Panc1 (cell line): ENCODE results near the gene TMC5. TPM values are rescaled to one million over a fixed set of nuclear protein-coding genes. Genes with fewer than 3 reads are reported as not detected.
"Not testable (repeated sequence)": the region's sequence is repeated elsewhere in the genome, so short reads cannot be mapped to it uniquely, and the experiment has no call there.

ENCODE experiments used
- ATAC-seq: fragments of 200-7000 bp; cut with Tn5 transposase; 2 replicates; pipeline ENCODE4 v1.9.1; 2020; ENCODE audit warnings: mild to moderate bottlenecking, moderate library complexity
- BruUV-seq: library from RNA; stranded (reverse); fragments of 400-500 nt; replicated peaks from 2 replicates; lab custom pipeline; 2021; lab: Mats Ljungman, UMichigan
- CTCF ChIA-PET: fragments of 300-600 bp; sonication (Branson Sonifier 250); formaldehyde crosslinking; loops from one replicate; lab custom pipeline; 2022; ENCODE audit warnings: antibody characterized with exemption; lab: Charles Lee
- POLR2A ChIA-PET: fragments of 300-600 bp; sonication (Branson Sonifier 250); formaldehyde crosslinking; loops from one replicate; lab custom pipeline; 2022; ENCODE audit warnings: antibody characterized with exemption; lab: Charles Lee
- DNase-seq: peaks from one replicate; pipeline ENCODE4 v3.0.0-alpha.2; 2010; ENCODE audit warnings: low read depth, low spot score
- H3K27ac ChIP-seq: 2 replicates; pipeline ENCODE4 v1.5.1; 2011; ENCODE audit warnings: mild to moderate bottlenecking, low read length, inconsistent platforms
- H3K27me3 ChIP-seq: fragments of 200-500 bp; sonication (Bioruptor generic); 2 replicates; pipeline ENCODE4 v1.6.0; 2014; ENCODE audit warnings: low read length, inconsistent platforms; ENCODE audit not compliant: control insufficient read depth, insufficient read depth
- H3K36me3 ChIP-seq: fragments of 200-500 bp; sonication (Bioruptor generic); 2 replicates; pipeline ENCODE4 v1.5.1; 2014; ENCODE audit warnings: inconsistent platforms, mild to moderate bottlenecking, low read length, moderate library complexity; ENCODE audit not compliant: control insufficient read depth, insufficient read depth
- H3K4me1 ChIP-seq: 2 replicates; pipeline ENCODE4 v1.5.1; 2011; ENCODE audit warnings: inconsistent platforms, mild to moderate bottlenecking, low read length, moderate library complexity; ENCODE audit not compliant: control insufficient read depth, insufficient read depth
- H3K4me3 ChIP-seq, 2 experiments: 2 replicates each; pipeline ENCODE4 v1.5.1; 2011 to 2012; ENCODE audit warnings: low read depth in 2 of 2, low read length in 2 of 2, mild to moderate bottlenecking in 2 of 2, inconsistent platforms in 1 of 2, moderate library complexity in 1 of 2
- H3K9me3 ChIP-seq: fragments of 200-500 bp; sonication (Bioruptor generic); 2 replicates; pipeline ENCODE4 v1.5.1; 2014; ENCODE audit warnings: low read depth, mild to moderate bottlenecking, inconsistent platforms, low read length, moderate library complexity; ENCODE audit not compliant: control insufficient read depth, insufficient read depth
- POLR2AphosphoS5 ChIP-seq: IDR thresholded peaks from 2 replicates; pipeline ENCODE4 v1.6.1; 2012; ENCODE audit warnings: mild to moderate bottlenecking, low read depth, low read length, moderate library complexity
- SIN3A ChIP-seq: IDR thresholded peaks from 2 replicates; pipeline ENCODE4 v1.6.1; 2012; ENCODE audit warnings: low read depth, mild to moderate bottlenecking, low read length, moderate library complexity, borderline replicate concordance; ENCODE audit not compliant: insufficient read depth
- TCF7L2 ChIP-seq: IDR thresholded peaks from 2 replicates; pipeline ENCODE4 v1.6.1; 2011; ENCODE audit warnings: mild to moderate bottlenecking, low read depth, low read length, inconsistent platforms
- in situ Hi-C: cut with HindIII; loops from 2 replicates; pipeline ENCODE4 v1.10.0; 2016; ENCODE audit warnings: low sequenced_read_pairs, low pct_unique_long_range_greater_than_20kb
- intact Hi-C: fragments of 100-400 bp; cut with micrococcal nuclease; formaldehyde crosslinking; loops from one replicate; pipeline ENCODE4 v1.10.0; 2022; ENCODE audit not compliant: unreplicated experiment
- total RNA-seq: library from RNA; stranded (reverse); gene quantifications from one replicate; pipeline ENCODE4 v1.2.1, GENCODE V29; 2021; ENCODE audit not compliant: unreplicated experiment
- TF ChIP-seq, protein P1 (sequence below), 2 experiments: IDR thresholded peaks; 2 replicates each; pipeline ENCODE4 v1.6.1; 2011 to 2012; ENCODE audit warnings: low read depth in 2 of 2, control low read depth in 1 of 2, low read length in 1 of 2, mild to moderate bottlenecking in 1 of 2, moderate library complexity in 1 of 2; ENCODE audit not compliant: insufficient read depth in 1 of 2
- TF ChIP-seq, protein P2 (sequence below): fragments of 450-650 bp; IDR thresholded peaks from 2 replicates; pipeline ENCODE4 v1.5.1; 2017; ENCODE audit warnings: mild to moderate bottlenecking

The TMC5 gene
- total RNA-seq, 1 experiment from 2014 or later: 1.4 TPM

DNA sequence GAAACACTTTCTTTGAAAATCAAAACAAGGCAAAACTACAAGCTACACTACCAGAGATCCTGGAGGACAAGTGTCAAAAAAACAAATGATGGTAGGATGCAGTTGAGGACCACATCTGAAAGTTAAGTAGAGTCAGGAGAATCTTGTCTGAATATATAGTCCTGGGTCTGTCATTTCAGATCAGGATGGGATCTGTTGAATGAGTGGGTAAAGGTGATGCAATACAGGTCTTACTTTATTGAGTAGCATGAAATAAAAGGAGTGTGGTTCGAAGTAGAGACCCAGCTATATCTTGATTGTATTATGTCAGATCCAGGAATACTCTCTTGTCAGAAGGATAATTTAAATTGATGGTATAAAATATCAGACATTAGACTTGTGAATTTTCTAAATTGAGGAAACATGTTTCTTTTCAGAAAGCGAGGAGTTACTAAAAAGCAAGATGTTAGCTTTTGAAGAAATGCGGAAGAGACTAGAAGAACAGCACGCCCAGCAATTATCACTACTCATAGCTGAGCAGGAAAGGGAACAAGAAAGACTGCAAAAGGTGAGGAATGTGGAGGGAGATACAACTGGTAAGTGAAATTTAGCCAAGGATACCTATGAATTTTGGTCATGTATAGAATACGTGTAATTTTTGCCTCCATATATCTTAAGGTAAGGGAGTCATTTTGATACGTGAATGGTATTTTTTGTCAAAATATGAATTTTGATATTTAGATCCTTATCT is 122.7 kb downstream of the TMC5 start:
- H3K27ac ChIP-seq: no peak overlapping the region

DNA sequence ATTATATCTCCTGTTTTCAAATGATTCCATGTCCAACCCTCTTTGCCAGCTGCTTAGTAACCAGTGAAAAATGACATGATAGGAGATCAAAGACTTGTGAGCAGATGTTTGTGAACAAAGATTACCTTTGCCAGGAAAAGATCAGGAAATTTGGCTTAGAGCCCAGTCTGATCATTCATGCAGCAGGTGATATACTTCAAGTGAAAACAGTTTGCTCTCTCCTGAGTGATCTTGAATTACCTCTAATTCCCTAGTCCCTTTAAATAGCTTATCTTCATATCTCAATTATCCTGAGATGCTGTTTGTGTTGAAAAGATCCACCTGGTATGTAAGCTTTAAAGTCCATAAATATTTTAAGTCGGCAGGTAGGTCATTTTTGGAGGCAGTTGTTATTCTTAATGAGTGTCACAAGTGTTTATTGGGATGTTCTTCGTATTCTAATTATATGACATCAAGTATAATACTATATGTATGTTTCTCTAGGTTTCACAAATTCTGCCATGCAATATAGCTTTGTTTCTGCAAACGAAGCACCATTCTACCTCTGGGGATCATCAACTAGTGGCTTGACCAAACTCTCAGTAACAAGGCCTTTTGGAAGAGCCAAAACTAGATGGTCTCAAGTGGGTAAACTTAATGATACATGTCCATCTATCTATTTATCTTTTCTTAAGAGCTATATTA is 124.6 kb downstream of the TMC5 start:
- Histone ChIP-seq H3K9me3 (no peaks in the 10 kb centered on the region), H3K4me3 (no peak overlapping the region), H3K36me3 (peaks cover 39% of the 10 kb centered on the region), H3K27me3 (no peaks in the 10 kb centered on the region), H3K4me1 (no peaks in the 10 kb centered on the region), H3K27ac (no peak overlapping the region)
- in situ Hi-C loops: loop anchor here (25.0 kb wide), 1 partner anchor 130 kb away; the partner anchor contains the start of gene TMC5
- ChIA-PET CTCF (no interaction called here), POLR2A (no interaction called here)
- no TSS peak for BruUV-seq
- intact Hi-C loops: no loop called here
- no peak for ATAC-seq
- TF ChIP-seq TCF7L2: no peak
- TF ChIP-seq, protein P1, sequence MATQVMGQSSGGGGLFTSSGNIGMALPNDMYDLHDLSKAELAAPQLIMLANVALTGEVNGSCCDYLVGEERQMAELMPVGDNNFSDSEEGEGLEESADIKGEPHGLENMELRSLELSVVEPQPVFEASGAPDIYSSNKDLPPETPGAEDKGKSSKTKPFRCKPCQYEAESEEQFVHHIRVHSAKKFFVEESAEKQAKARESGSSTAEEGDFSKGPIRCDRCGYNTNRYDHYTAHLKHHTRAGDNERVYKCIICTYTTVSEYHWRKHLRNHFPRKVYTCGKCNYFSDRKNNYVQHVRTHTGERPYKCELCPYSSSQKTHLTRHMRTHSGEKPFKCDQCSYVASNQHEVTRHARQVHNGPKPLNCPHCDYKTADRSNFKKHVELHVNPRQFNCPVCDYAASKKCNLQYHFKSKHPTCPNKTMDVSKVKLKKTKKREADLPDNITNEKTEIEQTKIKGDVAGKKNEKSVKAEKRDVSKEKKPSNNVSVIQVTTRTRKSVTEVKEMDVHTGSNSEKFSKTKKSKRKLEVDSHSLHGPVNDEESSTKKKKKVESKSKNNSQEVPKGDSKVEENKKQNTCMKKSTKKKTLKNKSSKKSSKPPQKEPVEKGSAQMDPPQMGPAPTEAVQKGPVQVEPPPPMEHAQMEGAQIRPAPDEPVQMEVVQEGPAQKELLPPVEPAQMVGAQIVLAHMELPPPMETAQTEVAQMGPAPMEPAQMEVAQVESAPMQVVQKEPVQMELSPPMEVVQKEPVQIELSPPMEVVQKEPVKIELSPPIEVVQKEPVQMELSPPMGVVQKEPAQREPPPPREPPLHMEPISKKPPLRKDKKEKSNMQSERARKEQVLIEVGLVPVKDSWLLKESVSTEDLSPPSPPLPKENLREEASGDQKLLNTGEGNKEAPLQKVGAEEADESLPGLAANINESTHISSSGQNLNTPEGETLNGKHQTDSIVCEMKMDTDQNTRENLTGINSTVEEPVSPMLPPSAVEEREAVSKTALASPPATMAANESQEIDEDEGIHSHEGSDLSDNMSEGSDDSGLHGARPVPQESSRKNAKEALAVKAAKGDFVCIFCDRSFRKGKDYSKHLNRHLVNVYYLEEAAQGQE (IDR thresholded peaks at IDR 0.05; ENCODE audit: insufficient read depth in 1 of 2, low read depth in 2 of 2, low read length in 1 of 2): no peak
- TF ChIP-seq, protein P2, sequence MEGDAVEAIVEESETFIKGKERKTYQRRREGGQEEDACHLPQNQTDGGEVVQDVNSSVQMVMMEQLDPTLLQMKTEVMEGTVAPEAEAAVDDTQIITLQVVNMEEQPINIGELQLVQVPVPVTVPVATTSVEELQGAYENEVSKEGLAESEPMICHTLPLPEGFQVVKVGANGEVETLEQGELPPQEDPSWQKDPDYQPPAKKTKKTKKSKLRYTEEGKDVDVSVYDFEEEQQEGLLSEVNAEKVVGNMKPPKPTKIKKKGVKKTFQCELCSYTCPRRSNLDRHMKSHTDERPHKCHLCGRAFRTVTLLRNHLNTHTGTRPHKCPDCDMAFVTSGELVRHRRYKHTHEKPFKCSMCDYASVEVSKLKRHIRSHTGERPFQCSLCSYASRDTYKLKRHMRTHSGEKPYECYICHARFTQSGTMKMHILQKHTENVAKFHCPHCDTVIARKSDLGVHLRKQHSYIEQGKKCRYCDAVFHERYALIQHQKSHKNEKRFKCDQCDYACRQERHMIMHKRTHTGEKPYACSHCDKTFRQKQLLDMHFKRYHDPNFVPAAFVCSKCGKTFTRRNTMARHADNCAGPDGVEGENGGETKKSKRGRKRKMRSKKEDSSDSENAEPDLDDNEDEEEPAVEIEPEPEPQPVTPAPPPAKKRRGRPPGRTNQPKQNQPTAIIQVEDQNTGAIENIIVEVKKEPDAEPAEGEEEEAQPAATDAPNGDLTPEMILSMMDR: no peak
- TF ChIP-seq SIN3A: no peak
- no peak for TF ChIP-seq POLR2AphosphoS5
- no peak for DNase-seq

More for the DNA sequence above, 122.7 kb downstream of the TMC5 start:
- in situ Hi-C loops: loop anchor here (25.0 kb wide), 1 partner anchor 128 kb away; the partner anchor contains the start of gene TMC5
- Histone ChIP-seq H3K36me3 (peaks cover 46% of the 10 kb centered on the region), H3K4me3 (no peak overlapping the region), H3K4me1 (no peaks in the 10 kb centered on the region), H3K9me3 (no peaks in the 10 kb centered on the region), H3K27me3 (no peaks in the 10 kb centered on the region)
- no peak for TF ChIP-seq SIN3A
- no peak for TF ChIP-seq TCF7L2
- TF ChIP-seq, protein P2: no peak
- TF ChIP-seq, protein P1 (IDR thresholded peaks at IDR 0.05; ENCODE audit: insufficient read depth in 1 of 2, low read depth in 2 of 2, low read length in 1 of 2): no peak
- no peak for TF ChIP-seq POLR2AphosphoS5
- BruUV-seq: no TSS peak
- ChIA-PET CTCF (interaction anchor here (0.6 kb wide), 1 partner anchor 10 kb away, joined by 4 read pairs; no protein-coding TSS in a partner anchor), POLR2A (no interaction called here)
- intact Hi-C loops: no loop called here
- DNase-seq (no peak), ATAC-seq (no peak)

DNA sequence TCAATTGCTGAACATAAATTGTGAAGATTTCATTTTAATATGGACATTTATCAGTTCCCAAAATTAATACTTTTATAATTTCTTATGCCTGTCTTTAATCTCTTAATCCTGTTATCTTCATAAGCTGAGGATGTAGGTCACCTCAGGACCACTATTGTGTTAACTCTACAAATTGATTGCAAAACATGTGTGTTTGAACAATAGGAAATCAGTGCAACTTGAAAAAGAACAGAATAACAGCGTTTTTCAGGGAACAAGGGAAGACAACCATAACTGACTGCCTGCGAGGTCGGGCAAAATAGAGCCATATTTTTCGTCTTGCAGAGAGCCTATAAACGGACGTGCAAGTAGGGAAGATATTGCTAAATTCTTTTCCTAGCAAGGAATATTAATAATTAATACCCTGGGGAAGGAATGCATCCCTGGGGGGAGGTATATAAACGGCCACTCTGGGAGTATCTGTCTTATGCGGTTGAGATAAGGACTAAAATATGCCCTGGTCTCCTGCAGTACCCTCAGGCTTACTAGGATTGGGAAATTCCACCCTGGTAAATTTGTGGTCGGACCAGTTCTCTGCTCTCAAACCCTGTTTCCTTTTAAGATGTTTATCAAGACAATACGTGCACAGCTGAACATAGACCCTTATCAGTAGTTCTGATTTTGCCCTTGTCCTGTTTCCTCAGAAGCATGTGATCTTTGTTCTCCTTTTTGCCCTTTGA is 125.8 kb downstream of the TMC5 start:
- H3K36me3 ChIP-seq: peaks cover 48% of the 10 kb centered on the region
- H3K4me1 ChIP-seq, H3K4me3 ChIP-seq, H3K27me3 ChIP-seq, CTCF ChIA-PET, POLR2A ChIA-PET, intact Hi-C loops, H3K9me3 ChIP-seq, DNase-seq, H3K27ac ChIP-seq, BruUV-seq, ATAC-seq: not testable (repeated sequence)
- in situ Hi-C loops: loop anchor here (25.0 kb wide), 1 partner anchor 131 kb away; the partner anchor contains the start of gene TMC5
